Pulmonary artery endothelial cell (primary cell): ENCODE measurements around the gene ABCA9. TPM values are rescaled to one million over a fixed set of nuclear protein-coding genes. Genes with fewer than 3 reads are reported as not detected.
"Not testable (repeated sequence)": the region's sequence is repeated elsewhere in the genome, so short reads cannot be mapped to it uniquely, and the experiment has no call there.

Experiments used
- DNase-seq: peaks from one replicate; pipeline ENCODE4 v3.0.0-alpha.2; 2011; ENCODE audit warnings: low read depth, low spot score
- total RNA-seq: library from RNA; depleted of rRNA; stranded (reverse); fragments of >200 nt; gene quantifications from 2 replicates; pipeline ENCODE4 v1.2.3, GENCODE V29; 2014

ABCA9 gene
- total RNA-seq, 1 donor from 2014 or later = 5.7 TPM

DNA sequence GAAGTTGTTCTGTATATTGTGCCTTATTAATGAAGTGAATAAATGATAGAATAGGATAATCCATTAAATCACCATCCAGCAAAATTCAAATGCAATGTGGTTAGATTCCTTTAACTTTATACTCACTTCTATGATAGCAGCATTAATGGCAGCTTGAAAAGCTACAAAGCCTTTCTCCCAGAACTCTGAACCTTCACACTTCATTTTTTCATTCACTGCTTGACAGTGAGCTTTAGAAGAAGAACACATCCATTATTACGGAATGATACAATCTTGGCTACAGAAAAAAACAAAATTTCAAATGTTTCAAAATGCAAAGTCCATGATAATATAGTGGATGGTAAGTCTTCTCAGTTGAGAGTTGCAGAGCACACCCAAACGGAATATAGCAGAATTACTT, 16.4 kb downstream of the ABCA9 start:
- DNase-seq = no peak

- DNase-seq = no peak
These were observed 17.5 kb downstream of the ABCA9 start for GRCh38 chr17:69043098-69043734.

DNA sequence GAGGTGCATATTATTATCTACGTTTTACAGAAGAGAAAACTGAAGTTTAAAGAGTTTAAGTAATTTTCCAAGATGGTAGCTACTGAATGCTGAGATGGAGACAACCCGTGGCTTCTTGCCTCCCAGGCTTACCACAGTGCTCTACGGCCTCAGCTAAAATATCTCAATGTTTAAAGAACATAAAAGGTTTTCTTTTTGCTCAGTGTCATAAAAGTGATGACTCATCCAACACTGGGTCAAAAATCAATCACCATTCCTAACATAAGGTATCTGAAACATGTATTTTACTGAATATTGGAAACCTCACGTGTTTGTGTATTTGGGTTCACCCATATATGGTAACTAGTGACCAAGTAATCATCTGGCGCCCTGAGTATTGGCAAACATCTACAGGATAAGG, 18.4 kb downstream of the ABCA9 start:
- no peak for DNase-seq

DNA sequence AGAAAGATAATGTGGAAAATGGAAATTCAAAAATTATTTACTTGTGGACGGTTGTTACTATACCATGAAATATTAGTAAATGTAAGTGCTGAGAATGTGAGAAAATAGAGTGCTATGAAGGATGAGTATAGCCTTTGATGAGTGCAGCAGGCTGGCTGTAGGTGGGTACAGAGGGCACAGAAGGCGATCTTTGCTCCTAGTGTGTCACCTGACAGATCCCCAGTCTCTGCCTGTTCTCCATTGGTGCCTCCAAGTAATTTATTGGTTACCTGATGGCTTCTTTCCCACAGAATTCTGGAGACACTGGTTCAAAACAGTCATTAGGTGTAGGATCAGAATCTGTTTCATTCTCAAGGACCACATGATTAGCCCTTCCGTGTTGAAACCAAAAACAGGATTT, 28.9 kb downstream of the ABCA9 start:
- no peak for DNase-seq

- no peak for DNase-seq
These were observed 30.6 kb downstream of the ABCA9 start for GRCh38 chr17:69030169-69030568.

- DNase-seq = no peak
These were observed 42.0 kb downstream of the ABCA9 start for GRCh38 chr17:69018687-69019086.

DNA sequence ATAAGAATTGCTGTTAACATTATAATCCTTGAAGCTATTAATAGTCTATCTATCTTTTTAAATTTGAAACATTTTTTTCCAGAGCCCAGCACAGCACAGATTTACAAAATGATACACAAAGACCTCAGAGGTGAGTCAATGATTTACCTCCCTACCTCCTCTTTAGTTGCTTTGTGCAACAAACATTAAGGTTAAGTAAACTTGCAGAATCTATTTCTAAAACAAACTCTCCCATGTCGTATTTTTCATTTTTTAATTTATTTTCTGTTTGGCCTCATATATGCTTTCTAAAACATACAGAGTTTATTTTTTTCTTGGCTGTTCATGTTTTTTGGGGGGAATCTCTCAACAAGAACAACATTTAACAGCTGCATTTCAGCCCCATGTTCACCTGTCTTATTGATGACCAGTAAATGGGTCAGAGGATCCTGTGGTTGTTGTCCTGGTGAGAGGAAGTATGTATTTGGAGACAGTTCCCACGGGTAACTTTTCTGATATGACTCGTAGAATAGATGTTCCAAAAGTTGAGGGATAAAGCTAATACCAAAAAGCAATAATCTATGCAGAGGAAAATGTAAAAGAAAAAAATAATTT, 42.6 kb downstream of the ABCA9 start:
- DNase-seq = no peak

DNA sequence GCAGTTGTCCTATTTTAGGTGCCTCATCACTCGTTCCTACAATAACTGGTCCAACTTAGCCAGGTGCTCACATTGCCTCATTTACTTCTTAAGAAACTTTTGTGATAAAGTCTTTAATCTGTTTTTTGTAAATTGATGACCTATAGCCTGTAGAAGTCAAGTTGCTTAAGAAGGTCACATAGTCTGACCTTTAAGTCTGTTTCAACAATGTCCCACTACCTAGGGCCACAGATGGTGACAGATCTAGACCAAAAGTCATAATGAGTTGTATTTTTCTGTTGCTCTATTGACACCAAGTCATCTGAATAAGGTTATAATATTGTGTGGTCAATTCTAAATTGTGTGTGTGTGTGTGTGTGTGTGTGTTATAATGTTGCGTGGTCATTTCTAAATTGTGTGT, 45.1 kb downstream of the ABCA9 start:
- no peak for DNase-seq

DNA sequence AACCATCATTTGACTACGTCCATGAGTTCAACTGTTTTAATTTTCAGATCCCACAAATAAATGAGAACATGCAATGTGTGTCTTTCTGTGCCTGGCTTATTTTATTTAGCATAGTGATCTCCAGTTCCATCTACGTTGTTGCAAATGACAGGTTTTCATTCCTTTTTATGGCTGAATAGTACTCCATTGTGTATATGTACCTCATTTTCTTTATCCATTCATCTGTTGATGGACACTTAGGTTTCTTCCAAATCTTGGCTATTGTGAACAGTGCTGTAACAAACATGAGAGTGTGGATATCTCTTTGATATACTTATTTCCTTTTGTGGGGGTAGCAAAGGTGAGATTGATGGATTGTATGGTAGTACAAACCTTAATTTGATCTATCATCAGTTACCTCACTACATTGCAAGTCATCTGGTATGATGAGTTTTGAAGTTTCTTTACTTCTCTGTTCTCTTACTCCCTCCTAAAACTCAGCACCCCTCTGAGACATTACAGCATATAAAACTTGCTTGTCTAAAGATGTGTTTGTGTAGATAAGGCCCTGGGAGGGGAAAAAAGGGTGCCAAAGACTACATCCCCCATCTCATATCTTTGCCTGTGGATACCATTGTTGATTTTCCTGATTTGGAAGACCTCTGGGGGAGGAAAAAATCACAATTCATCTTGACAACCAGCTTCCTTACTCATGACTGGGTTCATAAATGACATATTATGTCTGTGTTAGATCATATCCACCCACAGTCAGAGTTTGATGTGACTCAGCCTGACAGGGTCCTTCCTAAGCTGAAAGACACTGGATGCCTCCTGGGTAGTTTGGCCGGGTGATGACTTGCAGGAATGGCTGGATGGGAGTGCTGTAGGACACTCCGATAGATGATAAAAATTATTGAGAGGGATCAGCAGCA, 47.6 kb downstream of the ABCA9 start:
- peak; percentile 70 for DNase-seq

- DNase-seq = no peak
These were observed 50.8 kb downstream of the ABCA9 start for GRCh38 chr17:69009930-69010329.

DNA sequence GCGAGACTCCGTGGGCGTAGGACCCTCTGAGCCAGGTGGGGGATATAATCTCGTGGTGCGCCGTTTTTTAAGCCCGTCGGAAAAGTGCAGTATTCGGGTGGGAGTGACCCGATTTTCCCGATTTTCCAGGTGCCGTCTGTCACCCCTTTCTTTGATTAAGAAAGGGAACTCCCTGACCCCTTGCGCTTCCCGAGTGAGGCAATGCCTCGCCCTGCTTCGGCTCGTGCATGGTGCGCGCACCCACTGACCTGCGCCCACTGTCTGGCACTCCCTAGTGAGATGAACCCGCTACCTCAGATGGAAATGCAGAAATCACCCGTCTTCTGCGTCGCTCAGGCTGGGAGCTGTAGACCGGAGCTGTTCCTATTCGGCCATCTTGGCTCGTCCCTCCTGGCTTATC, 56.0 kb downstream of the ABCA9 start:
- not testable (repeated sequence) for DNase-seq

DNA sequence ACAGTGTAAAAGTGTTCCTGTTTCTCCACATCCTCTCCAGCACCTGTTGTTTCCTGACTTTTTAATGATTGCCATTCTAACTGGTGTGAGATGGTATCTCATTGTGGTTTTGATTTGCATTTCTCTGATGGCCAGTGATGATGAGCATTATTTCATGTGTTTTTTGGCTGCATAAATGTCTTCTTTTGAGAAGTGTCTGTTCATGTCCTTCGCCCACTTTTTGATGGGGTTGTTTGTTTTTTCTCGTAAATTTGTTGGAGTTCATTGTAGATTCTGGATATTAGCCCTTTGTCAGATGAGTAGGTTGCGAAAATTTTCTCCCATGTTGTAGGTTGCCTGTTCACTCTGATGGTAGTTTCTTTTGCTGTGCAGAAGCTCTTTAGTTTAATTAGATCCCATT, 61.0 kb downstream of the ABCA9 start:
- DNase-seq = not testable (repeated sequence)

GRCh38 chr17:68993112-68993511, 67.6 kb downstream of the ABCA9 start:
- DNase-seq = no peak

- DNase-seq = no peak
These were observed 72.8 kb downstream of the ABCA9 start for GRCh38 chr17:68987966-68988365.

DNA sequence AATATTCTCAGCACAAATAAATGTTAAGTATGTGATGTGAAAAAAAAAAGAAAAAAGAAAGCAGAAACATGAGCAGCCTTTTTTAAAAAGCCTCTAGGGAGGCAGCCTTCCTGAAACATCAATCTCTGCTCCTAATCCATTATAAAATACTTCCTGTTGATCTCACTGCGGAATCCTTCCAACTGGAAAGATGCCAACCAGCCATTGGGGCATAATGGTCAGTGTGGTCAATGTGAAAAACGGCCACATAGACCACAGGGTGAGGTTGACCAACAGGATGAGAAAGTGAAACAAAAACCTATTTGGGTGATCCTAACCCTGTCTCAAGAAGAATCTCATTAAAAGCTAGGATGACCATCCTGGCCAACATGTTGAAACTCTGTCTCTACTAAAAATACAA, 79.4 kb downstream of the ABCA9 start:
- DNase-seq = peak; percentile 90

- no peak for DNase-seq
These were observed 87.5 kb downstream of the ABCA9 start for GRCh38 chr17:68973098-68973846.

GRCh38 chr17:68972119-68972704, 88.5 kb downstream of the ABCA9 start:
- DNase-seq = no peak

- no peak for DNase-seq
These were observed 91.6 kb downstream of the ABCA9 start for GRCh38 chr17:68969101-68969500.

GRCh38 chr17:68963958-68964357, 96.8 kb downstream of the ABCA9 start:
- no peak for DNase-seq

- no peak for DNase-seq
These were observed 99.4 kb downstream of the ABCA9 start for GRCh38 chr17:68961214-68961882.

- not testable (repeated sequence) for DNase-seq
These were observed 101.6 kb downstream of the ABCA9 start for GRCh38 chr17:68959117-68959516.
